Measurements from ENCODE around the gene ETNK1. TPM values are rescaled to one million over a fixed set of nuclear protein-coding genes. Genes with fewer than 3 reads are reported as not detected.

Gene ETNK1
- total RNA-seq, 2 experiments from 2014 or later: 23.7 to 88.1 TPM

GRCh38 chr12:22667122-22667521, 42.2 kb downstream of the ETNK1 start:
- Histone ChIP-seq H3K4me1 (ENCODE audit: insufficient read depth, low read length, poor library complexity, severe bottlenecking) (no peaks in the 10 kb centered on the region), H3K4me2 (ENCODE audit: low read length) (no peak overlapping the region), H4K20me1 (ENCODE audit: insufficient read depth, low read length) (no peaks in the 10 kb centered on the region), H3K27ac (ENCODE audit: low read depth, low read length, poor library complexity, severe bottlenecking) (no peak overlapping the region), H3K9me3 (ENCODE audit: low read length) (no peaks in the 10 kb centered on the region), H3K79me2 (ENCODE audit: insufficient read depth, low read depth, low read length) (no peaks in the 10 kb centered on the region), H3K36me3 (ENCODE audit: insufficient read depth, low read length) (peaks cover 21% of the 10 kb centered on the region), H3K4me3 (ENCODE audit: low read depth, low read length, poor library complexity, severe bottlenecking) (no peak overlapping the region), H3K9me2 (ENCODE audit: insufficient read depth, low read length) (no peaks in the 10 kb centered on the region), H2AFZ (ENCODE audit: low read length) (no peak overlapping the region)
- no peak for TF ChIP-seq CTCF (conservative IDR thresholded peaks at IDR 0.05; ENCODE audit: low read length)
- no peak for TF ChIP-seq EZH2phosphoT487 (IDR thresholded peaks at IDR 0.05; ENCODE audit: borderline replicate concordance, low read depth, low read length)
- intact Hi-C loops (cut with micrococcal nuclease; ENCODE audit: unreplicated experiment): no loop called here
- POLR2A ChIA-PET: interaction anchor here (0.6 kb wide), 1 partner anchor 964 kb away, joined by 3 read pairs; no protein-coding TSS in a partner anchor
- no peak for DNase-seq (ENCODE audit: low spot score)
- no TSS peak for BruUV-seq (replicated peaks)
- CTCF ChIA-PET (ENCODE audit: unreplicated experiment): no interaction called here

- no peak for TF ChIP-seq EZH2phosphoT487 (IDR thresholded peaks at IDR 0.05; ENCODE audit: borderline replicate concordance, low read depth, low read length)
- TF ChIP-seq CTCF (conservative IDR thresholded peaks at IDR 0.05; ENCODE audit: low read length): no peak
- H3K9me2 ChIP-seq (ENCODE audit: insufficient read depth, low read length): no peaks in the 10 kb centered on the region
- H2AFZ ChIP-seq (ENCODE audit: low read length): no peak overlapping the region
- H3K4me3 ChIP-seq (ENCODE audit: low read depth, low read length, poor library complexity, severe bottlenecking): no peak overlapping the region
- no peak for DNase-seq (ENCODE audit: low spot score)
- H3K79me2 ChIP-seq (ENCODE audit: insufficient read depth, low read depth, low read length): no peaks in the 10 kb centered on the region
- intact Hi-C loops (cut with micrococcal nuclease; ENCODE audit: unreplicated experiment): no loop called here
- BruUV-seq (replicated peaks): no TSS peak
- H3K4me1 ChIP-seq (ENCODE audit: insufficient read depth, low read length, poor library complexity, severe bottlenecking): no peaks in the 10 kb centered on the region
- H3K36me3 ChIP-seq (ENCODE audit: insufficient read depth, low read length): peaks cover 12% of the 10 kb centered on the region; the same call in 1 of the 2 replicates
- H4K20me1 ChIP-seq (ENCODE audit: insufficient read depth, low read length): no peaks in the 10 kb centered on the region
- no peak overlapping the region for H3K4me2 ChIP-seq (ENCODE audit: low read length)
- no peak overlapping the region for H3K27ac ChIP-seq (ENCODE audit: low read depth, low read length, poor library complexity, severe bottlenecking)
- H3K9me3 ChIP-seq (ENCODE audit: low read length): no peaks in the 10 kb centered on the region
- ChIA-PET POLR2A (interaction anchor here (0.5 to 1.8 kb wide), 4 partner anchors 9 to 219 kb away, joined by 3 to 4 read pairs (median 3); no protein-coding TSS in a partner anchor), CTCF (ENCODE audit: unreplicated experiment) (no interaction called here)
These were observed 43.5 kb downstream of the ETNK1 start for GRCh38 chr12:22668441-22668840.

GRCh38 chr12:22670762-22671161, 45.8 kb downstream of the ETNK1 start:
- CTCF ChIA-PET (ENCODE audit: unreplicated experiment): no interaction called here
- no peak overlapping the region for H3K4me3 ChIP-seq (ENCODE audit: low read depth, low read length, poor library complexity, severe bottlenecking)
- no TSS peak for BruUV-seq (replicated peaks)
- no peak overlapping the region for H3K27ac ChIP-seq (ENCODE audit: low read depth, low read length, poor library complexity, severe bottlenecking)
- TF ChIP-seq CTCF (conservative IDR thresholded peaks at IDR 0.05; ENCODE audit: low read length): peak; percentile 74
- no peak for TF ChIP-seq EZH2phosphoT487 (IDR thresholded peaks at IDR 0.05; ENCODE audit: borderline replicate concordance, low read depth, low read length)
- POLR2A ChIA-PET: interaction anchor here (0.6 to 0.7 kb wide), 3 partner anchors 17 to 853 kb away, joined by 3 read pairs; no protein-coding TSS in a partner anchor
- intact Hi-C loops (cut with micrococcal nuclease; ENCODE audit: unreplicated experiment): no loop called here
- H3K9me2 ChIP-seq (ENCODE audit: insufficient read depth, low read length): no peaks in the 10 kb centered on the region
- no peak overlapping the region for H2AFZ ChIP-seq (ENCODE audit: low read length)
- peaks cover 28% of the 10 kb centered on the region for H3K36me3 ChIP-seq (ENCODE audit: insufficient read depth, low read length)
- no peaks in the 10 kb centered on the region for H3K4me1 ChIP-seq (ENCODE audit: insufficient read depth, low read length, poor library complexity, severe bottlenecking)
- H4K20me1 ChIP-seq (ENCODE audit: insufficient read depth, low read length): no peaks in the 10 kb centered on the region
- H3K79me2 ChIP-seq (ENCODE audit: insufficient read depth, low read depth, low read length): no peaks in the 10 kb centered on the region
- H3K4me2 ChIP-seq (ENCODE audit: low read length): no peak overlapping the region
- DNase-seq (ENCODE audit: low spot score): peak; percentile 4
- no peaks in the 10 kb centered on the region for H3K9me3 ChIP-seq (ENCODE audit: low read length)

All from OCI-LY7 (cell line).